Measurements from ENCODE around the gene PAFAH1B1.

DNA sequence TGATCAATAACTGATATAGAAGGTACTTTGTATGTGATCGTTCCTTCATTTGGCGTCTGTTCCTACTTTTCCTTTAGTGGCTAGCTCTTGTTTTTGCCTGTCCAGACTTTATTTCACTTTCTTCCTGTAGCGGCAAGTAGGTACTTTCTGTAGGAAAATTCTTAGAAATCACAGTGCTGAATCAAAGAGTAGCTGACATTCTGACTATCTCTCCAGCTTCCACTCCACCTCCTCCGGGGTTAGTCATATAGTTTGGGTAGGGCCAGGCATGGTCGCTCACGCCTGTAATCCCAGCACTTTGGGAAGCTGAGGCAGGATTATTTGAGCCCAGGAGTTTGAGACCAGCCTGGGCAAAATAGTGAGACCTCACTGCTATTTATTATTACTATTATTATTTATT lies 29.9 kb upstream of the PAFAH1B1 start:
- TF ChIP-seq, protein P1, sequence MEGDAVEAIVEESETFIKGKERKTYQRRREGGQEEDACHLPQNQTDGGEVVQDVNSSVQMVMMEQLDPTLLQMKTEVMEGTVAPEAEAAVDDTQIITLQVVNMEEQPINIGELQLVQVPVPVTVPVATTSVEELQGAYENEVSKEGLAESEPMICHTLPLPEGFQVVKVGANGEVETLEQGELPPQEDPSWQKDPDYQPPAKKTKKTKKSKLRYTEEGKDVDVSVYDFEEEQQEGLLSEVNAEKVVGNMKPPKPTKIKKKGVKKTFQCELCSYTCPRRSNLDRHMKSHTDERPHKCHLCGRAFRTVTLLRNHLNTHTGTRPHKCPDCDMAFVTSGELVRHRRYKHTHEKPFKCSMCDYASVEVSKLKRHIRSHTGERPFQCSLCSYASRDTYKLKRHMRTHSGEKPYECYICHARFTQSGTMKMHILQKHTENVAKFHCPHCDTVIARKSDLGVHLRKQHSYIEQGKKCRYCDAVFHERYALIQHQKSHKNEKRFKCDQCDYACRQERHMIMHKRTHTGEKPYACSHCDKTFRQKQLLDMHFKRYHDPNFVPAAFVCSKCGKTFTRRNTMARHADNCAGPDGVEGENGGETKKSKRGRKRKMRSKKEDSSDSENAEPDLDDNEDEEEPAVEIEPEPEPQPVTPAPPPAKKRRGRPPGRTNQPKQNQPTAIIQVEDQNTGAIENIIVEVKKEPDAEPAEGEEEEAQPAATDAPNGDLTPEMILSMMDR (IDR thresholded peaks at IDR 0.05) = no peak
- no peak for TF ChIP-seq POLR2A (IDR thresholded peaks at IDR 0.05)

All from heart left ventricle (tissue), 13 donors.